ENCODE results near the gene TNKS1BP1. TPM values are rescaled to one million over a fixed set of nuclear protein-coding genes. Genes with fewer than 3 reads are reported as not detected.
"Not testable (repeated sequence)": the region's sequence is repeated elsewhere in the genome, so short reads cannot be mapped to it uniquely, and the experiment has no call there.

TNKS1BP1 gene, protein sequence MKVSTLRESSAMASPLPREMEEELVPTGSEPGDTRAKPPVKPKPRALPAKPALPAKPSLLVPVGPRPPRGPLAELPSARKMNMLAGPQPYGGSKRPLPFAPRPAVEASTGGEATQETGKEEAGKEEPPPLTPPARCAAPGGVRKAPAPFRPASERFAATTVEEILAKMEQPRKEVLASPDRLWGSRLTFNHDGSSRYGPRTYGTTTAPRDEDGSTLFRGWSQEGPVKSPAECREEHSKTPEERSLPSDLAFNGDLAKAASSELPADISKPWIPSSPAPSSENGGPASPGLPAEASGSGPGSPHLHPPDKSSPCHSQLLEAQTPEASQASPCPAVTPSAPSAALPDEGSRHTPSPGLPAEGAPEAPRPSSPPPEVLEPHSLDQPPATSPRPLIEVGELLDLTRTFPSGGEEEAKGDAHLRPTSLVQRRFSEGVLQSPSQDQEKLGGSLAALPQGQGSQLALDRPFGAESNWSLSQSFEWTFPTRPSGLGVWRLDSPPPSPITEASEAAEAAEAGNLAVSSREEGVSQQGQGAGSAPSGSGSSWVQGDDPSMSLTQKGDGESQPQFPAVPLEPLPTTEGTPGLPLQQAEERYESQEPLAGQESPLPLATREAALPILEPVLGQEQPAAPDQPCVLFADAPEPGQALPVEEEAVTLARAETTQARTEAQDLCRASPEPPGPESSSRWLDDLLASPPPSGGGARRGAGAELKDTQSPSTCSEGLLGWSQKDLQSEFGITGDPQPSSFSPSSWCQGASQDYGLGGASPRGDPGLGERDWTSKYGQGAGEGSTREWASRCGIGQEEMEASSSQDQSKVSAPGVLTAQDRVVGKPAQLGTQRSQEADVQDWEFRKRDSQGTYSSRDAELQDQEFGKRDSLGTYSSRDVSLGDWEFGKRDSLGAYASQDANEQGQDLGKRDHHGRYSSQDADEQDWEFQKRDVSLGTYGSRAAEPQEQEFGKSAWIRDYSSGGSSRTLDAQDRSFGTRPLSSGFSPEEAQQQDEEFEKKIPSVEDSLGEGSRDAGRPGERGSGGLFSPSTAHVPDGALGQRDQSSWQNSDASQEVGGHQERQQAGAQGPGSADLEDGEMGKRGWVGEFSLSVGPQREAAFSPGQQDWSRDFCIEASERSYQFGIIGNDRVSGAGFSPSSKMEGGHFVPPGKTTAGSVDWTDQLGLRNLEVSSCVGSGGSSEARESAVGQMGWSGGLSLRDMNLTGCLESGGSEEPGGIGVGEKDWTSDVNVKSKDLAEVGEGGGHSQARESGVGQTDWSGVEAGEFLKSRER (N-terminal part only)
- total RNA-seq, result 12.4 and 14.1 TPM in 2 replicates

DNA sequence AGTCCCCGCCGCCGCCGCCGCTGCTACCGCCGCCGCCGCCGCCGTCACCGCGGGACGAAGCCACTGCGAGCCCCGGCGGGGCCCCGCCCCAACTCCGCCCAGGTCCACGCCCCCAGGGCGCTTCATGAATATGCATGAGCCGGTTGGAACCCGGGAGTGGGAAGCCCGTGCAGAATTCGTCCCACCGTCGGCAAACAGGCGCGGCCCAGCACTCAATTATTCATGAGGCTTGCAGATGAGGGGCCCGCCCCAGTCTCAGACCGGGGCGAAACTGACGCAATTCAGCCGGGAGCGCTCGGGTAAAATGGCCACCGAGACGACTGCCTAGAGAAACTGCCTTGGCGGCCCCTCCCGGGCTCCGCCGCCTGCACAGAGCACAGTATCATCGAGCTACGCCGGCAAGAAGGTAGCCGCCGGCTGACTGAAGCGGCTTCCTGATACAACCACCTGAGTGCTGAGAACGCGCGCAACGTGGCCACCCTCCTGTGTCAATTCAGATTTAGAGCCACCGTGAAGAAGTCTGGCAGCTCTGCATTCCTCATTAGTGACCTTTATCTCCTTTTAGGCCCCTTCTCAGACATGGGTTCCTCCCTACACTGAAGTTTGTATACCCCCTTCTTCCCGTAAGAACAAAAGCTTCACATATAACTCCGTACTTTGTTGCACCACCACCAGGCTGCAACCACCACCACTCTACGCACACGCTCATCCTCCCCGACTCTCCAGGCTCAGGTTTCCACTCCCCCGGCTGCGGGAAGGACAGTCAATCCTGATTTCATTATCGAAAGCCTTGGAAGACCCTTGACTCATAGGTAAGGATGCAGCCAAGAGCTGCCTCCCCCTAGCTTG lies at the start of gene TNKS1BP1:
Gene TNKS1BP1 (minus strand): TSS at position 67 of the 849 bp plus-strand sequence. CDS start 3,067 bp downstream, outside the sequence.
- intact Hi-C loops (cut with micrococcal nuclease), result loop anchor here (1.0 to 10.0 kb wide), 9 partner anchors 10 to 1253 kb away; partner anchors contain the start of genes CLP1, MED19, SELENOH and SSRP1

DNA sequence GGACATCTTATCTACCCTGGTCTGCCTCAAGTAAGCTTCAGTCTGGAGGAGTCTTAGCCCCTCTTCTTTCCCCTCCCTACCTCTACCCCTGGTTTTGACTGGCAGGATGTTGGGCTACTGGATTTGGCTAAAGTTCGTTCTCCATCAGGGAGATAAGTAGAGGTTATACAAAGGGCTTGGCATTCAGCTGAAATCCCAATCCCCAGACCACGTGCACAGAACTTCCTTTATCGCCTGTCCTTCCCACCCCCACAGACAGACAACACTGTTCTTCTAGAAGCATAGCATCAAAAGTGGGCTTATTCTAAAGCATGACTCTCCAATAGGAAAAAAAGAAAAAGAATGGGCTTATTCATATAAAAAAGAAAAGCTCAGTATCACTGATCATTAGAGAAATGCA lies 48.4 kb upstream of the TNKS1BP1 start:
- intact Hi-C loops (cut with micrococcal nuclease), result no loop called here

DNA sequence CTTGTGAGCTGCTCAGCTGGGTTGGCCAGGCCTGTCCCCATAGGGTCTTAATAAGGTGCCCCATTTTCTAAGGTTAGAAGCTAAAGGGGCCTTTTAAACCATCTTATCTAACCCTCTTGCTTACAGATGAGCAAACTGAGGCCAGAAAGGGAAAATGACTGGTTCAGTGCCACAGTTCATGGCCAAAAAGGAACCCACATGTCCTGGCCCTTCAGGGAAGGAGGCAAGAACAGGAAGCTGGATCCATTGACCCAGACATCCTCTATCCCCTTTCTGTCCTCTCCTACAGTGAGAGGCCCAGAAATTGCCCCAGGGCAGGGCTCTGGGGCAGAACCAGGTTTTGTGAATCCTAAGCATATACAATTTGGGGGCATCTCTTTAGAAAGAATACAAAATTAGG lies 46.2 kb upstream of the TNKS1BP1 start:
- intact Hi-C loops (cut with micrococcal nuclease), result no loop called here

DNA sequence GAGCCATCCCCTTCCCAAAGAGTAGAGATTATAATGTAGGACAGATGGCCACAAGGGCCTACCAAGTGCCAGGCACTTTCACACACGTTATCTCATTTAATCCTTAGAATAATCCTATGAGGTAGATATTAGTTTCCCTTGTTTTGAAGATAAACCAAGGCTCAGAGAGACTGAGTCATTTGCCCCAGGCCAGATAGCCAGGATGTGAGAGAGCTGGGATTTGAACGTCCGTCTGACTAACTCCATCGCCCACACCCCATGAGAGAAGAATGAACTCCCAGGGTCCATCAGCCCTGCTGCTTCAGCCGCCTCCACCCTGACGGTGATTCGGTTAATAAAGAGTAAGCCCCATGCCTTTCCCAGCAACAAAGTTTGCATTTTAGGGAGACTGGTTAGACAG lies 45.5 kb upstream of the TNKS1BP1 start:
- intact Hi-C loops (cut with micrococcal nuclease), result no loop called here

DNA sequence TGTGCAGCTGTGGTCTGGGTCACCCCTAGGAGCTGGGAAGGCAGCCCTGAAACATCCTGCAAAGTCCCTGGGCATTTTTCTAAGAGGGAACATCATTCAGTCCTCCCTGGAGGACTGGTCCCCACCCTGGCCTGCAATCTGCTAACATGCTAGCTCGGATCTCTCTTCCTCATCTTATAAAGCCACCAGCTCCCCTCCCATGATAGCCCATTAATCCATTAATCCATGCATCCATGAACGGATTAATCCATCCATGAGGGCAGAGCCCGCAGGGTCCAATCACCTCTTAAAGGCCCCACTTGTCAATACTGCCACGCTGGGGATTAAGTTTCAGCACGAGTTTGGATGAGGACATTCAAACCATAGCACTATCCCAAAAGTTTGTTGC lies 44.1 kb upstream of the TNKS1BP1 start:
- intact Hi-C loops (cut with micrococcal nuclease), result no loop called here

DNA sequence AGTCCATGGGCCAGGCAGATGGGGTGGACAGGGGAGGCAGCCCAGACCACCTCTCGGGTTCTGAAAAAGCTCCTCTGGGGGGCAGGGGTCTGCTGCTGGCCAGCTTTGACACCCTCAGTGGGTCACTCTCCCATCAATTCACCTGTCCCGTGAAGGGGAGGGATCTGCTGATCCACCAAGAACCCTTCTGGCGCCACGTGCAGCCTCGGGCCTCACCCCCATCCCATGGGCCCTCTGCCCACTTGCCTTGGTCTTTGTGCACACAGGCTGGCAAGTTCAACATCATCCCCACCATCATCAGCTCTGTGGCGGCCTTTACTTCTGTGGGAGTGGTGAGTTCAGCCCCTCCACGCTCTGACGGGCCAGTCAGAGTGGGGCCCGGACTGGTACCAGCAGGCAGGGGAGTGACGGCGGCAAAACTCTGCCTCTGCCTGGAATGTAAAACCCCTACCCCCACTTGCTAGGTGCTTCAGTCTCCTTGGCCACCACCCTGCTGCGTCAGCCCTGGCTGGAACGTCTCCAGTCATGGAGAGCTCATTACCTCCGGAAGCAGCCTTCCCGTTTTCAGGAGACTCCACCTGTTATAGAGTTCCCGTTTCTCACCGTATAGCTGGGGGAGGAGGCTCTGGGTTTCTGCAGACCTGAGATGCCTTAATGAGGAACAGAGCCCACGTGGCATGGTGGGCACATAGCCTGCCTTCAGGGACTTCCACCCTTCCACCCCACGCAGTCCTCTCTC lies 43.5 kb upstream of the TNKS1BP1 start:
- intact Hi-C loops (cut with micrococcal nuclease), result no loop called here

DNA sequence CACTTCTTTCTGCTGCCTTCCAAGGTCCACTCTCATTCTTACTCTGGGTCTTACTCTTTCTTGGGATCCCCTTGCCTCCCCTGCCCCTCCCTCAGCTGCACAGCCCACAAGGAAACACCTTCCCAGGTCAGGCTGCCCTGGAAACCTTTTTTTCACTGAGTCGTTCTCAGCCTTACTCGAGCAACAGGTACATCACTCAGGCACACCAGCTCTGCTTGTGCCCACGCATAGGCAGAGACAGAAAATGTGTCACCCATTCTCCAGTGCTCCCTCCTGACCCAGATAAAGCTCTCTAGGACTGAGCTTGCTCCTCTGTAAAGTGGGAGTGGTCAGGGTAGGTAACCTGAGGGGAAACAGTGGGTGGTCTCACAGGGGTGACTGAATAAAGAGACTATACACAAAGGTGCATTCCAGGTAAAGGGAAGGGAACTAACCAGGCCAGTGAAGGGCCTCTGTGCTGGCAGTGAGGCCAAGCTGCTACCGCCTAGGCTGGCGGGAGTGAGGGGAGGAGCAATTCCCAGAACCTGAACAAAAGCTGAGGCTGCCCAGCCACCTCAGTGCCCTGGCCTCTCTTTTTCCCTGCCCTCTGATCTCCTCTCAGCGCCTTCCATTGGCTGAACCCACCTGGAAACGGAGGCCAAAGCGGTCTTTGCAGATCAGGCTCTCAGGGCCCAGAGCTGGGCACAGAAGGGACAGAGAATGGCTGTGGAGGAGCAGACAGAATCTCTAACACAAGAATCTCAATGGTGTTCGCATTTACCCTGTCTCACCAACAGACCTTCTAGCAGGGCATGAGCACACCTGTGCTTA lies 40.3 kb upstream of the TNKS1BP1 start:
- intact Hi-C loops (cut with micrococcal nuclease), result no loop called here

DNA sequence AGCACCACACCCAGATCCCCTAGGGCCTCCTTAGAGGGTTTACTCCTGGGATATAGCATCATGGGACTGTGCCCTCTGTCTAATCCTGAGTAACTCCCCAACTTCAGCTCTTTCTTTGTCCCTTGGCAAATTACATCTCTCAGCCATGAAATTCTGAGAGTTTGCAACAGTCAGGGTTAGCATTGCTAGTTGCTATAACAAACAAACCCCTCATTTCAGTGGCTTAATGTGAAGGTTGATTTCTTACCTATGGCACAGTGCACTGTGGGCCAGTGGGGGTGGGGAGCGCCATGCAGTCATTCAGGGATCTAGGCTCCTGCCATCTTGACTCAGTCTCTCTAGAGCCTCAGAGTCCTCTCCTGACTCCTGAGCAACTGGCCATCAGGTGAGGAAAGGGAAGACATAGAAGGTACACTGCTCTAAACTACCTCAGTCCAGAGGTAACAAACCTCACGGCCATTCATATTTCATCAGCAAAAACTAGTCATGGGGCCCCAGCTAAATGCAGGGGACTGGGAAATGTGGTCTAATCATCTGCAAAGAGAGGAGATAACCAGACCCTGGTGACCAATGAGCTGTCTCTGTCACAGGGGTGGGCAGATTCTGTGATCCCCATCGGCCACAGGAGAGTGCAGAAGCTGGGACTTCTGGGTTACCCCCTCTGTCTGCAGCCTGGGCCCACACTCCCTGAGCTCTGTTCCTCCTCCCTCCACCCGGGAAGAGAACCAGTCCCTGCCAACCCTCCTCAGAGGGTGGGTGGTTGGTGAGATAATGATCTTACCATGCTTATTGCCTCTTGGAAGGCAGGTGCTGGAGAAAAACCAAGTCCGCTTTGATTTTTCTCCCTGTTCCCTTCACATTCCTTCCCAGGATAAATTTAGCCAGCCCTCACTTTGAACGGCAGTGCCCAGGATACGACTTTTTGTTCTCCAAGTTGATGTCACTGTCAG lies 38.7 kb upstream of the TNKS1BP1 start:
- intact Hi-C loops (cut with micrococcal nuclease), result no loop called here

DNA sequence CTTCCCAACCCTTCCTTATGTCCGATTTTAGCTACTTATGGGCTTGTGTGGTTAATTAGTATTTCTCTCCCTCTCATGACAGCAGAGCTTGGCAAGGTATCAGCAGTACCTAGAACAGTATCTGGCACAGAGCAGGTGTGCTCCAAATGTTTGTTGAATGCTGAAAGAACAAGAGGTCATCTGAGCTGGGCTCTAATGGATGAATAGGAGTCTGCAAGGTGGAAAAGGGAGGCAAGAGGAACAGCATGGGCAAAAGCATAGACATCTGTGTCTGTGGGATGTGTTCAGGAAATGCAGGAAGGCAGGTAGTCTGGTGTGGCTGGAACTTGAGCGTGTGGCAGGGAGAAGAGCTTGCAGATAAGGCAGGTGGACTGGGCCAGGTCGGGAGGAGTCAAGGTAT lies 37.2 kb upstream of the TNKS1BP1 start:
- intact Hi-C loops (cut with micrococcal nuclease), result no loop called here

DNA sequence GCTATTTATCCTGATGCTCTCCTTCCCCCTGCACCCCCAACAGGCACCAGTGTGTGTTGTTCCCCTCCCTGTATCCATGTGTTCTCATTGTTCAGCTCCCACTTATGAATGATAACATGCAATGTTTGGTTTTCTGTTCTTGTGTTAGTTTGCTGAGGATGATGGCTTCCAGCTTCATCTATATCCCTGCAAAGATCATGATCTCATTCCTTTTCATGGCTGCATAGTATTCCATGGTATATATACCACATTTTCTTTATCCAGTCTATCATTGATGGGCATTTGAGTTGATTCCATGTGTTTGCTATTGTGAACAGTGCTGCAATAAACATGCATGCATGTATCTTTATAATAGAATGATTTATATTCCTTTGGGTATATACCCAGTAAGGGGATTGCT lies 36.7 kb upstream of the TNKS1BP1 start:
- intact Hi-C loops (cut with micrococcal nuclease), result not testable (repeated sequence)

DNA sequence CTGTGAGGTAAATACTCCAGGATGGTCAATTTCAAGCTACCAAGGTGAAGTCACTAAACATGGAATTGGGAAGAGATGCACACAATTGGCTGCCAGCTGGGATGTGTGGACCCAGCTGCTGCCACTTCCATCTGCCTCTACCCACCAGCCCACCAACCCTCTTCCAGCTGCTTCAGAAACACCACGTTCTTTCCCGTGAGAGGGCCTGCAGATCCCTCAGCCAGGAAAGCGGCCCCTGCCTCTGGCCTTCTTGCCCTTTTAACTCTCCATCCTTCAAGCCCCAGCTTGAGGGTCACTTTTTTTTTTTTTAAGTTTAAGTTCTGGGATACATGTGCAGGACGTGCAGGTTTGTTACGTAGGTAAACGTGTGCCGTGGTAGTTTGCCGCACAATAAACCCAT lies 36.2 kb upstream of the TNKS1BP1 start:
- intact Hi-C loops (cut with micrococcal nuclease), result no loop called here

DNA sequence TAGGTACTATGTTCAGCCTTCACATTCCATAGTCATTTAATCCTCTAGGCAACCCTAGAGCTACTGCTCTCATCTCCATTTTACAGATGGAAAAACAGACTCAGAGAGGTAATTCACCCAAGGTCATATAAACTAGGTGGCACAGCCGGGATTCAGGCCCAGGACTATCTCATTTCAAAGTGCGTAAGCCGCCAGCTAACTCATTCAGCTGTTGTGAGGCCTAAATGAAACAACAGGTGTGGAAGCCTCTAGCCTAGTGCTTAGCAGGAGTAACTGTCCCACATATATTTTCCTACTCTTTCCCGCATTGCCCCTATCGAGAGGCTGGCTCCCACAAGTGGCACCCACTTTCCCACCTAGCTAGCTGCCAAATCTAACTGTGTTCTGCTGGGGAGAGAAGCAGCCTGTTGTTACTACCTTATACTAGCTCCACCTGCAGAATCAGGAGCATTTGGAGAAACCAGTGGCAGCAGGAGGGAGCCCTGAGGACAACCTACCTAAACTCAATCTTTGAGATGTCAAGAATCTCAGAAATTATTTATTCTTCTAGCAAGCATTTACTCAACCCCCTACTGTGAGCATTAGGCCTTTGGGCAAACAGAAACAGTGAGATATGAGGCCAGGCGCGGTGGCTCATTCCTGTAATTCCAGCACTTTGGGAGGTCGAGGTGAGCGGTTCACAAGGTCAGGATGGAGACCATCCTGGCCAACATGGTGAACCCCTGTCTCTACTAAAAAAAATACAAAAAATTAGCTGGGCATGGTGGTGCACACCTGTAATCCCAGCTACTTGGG lies 35.3 kb upstream of the TNKS1BP1 start:
- intact Hi-C loops (cut with micrococcal nuclease), result no loop called here

DNA sequence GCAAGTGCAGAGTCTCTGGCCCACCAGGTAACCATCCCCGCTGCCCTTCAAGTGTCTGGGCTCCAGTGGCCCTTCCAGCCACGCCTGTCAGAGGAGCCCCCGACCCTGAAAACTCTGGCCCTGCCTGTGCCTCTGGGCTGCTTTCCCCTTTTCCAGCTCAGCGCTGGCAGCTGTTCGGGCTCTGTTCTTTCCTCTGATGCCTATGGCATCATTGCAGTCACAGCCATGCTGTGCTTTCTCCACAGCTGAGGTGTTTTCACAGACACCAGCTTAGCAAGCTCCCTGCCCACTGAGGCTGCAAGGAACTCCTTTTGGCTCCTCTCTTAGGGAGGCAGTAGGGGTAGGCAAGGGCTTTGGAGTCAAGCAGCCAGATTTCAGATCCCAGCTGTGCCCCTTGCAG lies 34.6 kb upstream of the TNKS1BP1 start:
- intact Hi-C loops (cut with micrococcal nuclease), result no loop called here

DNA sequence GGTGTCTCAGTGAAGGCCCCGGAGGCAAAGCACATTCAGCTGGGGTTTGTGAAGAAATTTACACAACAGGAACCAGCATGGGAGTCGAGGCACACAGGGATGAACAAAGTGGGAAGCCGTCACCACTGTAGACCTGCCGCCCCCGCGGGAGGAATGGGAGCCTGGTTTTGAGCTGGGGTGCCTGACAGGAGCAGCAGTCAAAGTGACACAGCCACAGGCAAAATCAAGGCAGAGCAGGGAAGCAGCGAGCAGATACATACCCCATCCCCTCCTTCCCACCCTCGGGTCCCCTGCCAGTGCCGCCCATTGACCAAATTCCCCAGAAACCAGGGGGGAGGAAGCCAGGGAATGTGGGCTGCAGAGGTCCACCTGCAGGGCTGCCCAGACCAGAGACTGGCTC lies 34.2 kb upstream of the TNKS1BP1 start:
- intact Hi-C loops (cut with micrococcal nuclease), result no loop called here

DNA sequence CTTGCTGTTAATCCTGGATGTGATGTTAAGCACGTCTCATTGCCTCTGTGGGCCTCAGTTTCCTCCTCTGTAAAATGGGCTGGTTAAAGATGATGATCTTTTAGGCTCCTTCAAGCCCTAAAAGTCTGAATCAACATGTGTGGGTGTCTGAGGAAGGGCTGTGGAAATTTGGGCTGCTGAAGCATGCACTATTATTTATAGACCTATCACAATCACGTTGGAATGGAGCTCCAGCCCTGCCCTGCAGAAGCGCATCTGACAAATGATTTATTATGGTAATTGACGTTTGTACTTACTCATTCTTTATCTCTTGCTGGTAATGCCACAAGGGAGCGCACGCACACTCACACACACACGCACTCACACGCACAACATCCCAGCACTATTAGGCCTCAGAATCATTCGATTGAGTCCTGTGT lies 33.8 kb upstream of the TNKS1BP1 start:
- intact Hi-C loops (cut with micrococcal nuclease), result no loop called here

DNA sequence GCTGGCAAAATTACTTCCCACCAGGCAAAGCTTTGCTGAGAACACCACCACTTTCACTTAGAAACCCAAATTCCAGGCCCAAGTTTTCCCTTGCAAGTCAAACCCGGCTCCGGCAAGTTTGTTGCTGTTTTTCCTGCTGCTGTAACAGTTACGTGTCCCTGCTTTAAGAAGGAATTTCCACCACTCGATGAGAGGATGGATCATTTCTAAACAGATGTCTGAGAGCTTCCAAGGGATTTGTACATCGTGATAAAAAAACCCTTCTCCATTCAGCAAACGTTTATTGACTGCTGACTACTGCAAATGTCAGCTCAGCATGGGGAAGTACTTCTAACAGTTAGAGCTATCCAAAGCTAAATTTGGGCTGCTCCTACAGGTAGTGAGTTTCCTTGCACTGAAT lies 33.1 kb upstream of the TNKS1BP1 start:
- intact Hi-C loops (cut with micrococcal nuclease), result no loop called here

DNA sequence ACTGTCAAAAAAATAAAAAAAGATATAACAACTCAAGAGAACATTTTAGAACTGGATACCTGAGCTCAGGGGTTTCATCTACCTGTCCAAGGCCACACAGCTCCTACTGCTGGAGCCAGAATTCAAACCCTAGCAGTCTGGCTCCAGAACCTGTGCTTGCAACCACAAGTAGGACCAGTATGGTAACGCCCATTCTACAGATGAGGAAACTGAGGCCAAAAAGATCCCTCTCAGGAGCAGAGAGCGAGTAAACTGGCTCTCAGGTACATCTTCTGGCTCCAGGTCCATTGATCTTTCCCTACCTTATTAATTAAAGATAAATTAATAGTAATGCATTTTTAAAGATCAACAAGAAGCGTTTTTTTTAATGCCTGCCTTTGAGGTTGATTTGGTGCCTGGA lies 32.6 kb upstream of the TNKS1BP1 start:
- intact Hi-C loops (cut with micrococcal nuclease), result no loop called here

Measured in T-helper 1 cell treated with Interleukin-12 subunit alpha and Interleukin-12 subunit beta and Interleukin-4 antibody, amounts not matched to agents 30 ng/mL and 1 ng/mL, for 36 hours (primary cell).